Measurements from ENCODE around the gene STPG1.

GRCh38 chr1:24351247-24351646 is 62.3 kb downstream of the STPG1 start:
- TF ChIP-seq CTCF (IDR thresholded peaks at IDR 0.05): no peak
- TF ChIP-seq POLR2A (IDR thresholded peaks at IDR 0.05): no peak
